ENCODE data around the gene SMURF2. TPM values are rescaled to one million over a fixed set of nuclear protein-coding genes. Genes with fewer than 3 reads are reported as not detected.

The SMURF2 gene
- total and polyA plus RNA-seq, 9 of the 15 experiments (the other 6 are each of a cell fraction or from before 2014, with no cell fraction given) = 3.8 to 22.0 (median 14.8) TPM

DNA sequence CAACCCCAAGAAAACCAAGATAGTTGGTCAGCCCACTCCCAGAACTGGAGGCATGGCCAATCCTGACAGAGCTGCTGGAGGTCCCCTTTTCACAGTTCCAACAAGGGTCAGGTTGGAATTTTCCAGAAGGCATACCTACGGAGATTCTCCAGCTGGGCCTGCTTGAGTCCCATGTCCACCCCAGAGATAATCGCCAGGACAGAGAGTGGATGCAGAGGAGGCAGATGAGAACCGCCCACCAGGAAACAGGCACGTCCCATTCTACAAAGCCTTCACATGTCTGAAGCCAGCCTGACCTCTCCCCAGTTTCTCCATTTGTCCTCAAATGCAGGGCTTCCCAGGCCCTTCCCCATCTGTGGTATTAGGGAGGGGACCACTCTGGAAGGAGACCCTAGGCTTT is 47.4 kb upstream of the SMURF2 start (continued):
- no peak for TF ChIP-seq CEBPZ (IDR thresholded peaks at IDR 0.05; ENCODE audit: borderline replicate concordance, low read depth, low read length)
- TF ChIP-seq JUND (IDR thresholded peaks at IDR 0.05; ENCODE audit: borderline replicate concordance, low read depth, low read length) = no peak
- TF ChIP-seq JUND (tag; IDR thresholded peaks at IDR 0.05; ENCODE audit: borderline replicate concordance, low read depth, low read length) = no peak
- TF ChIP-seq RBFOX2 (IDR thresholded peaks at IDR 0.05; ENCODE audit: low read depth, low read length) = no peak
- TF ChIP-seq TFAP4 (CRISPR knock-in tag; IDR thresholded peaks at IDR 0.05; ENCODE audit: borderline replicate concordance) = peak; percentile 39; the same call in 1 of the 2 replicates
- peak; percentile 23; the same call in 1 of the 2 replicates for TF ChIP-seq L3MBTL2 (IDR thresholded peaks at IDR 0.05)

Measured in K562 (cell line).